Activated CD8-positive, alpha-beta memory T cell treated with anti-CD3 and anti-CD28 coated beads, Interleukin-2, amount 50 U/mL, for 4 hours (primary cell): ENCODE data around the gene DIP2C.
"Not testable (repeated sequence)": the region's sequence is repeated elsewhere in the genome, so short reads cannot be mapped to it uniquely, and the experiment has no call there.

Experiments used
- DNase-seq: peaks from one replicate; pipeline ENCODE4 v3.0.0-alpha.2; 2020

The DIP2C gene

GRCh38 chr10:689452-690371, at the start of gene DIP2C:
TSS of gene DIP2C (minus strand) at chr10:689668. CDS start at chr10:689578, 90 bp downstream.
- no peak for DNase-seq

- DNase-seq = no peak
Measured at GRCh38 chr10:734481-734880, 45.0 kb upstream of the DIP2C start.

- no peak for DNase-seq
Measured at GRCh38 chr10:733086-733485, 43.6 kb upstream of the DIP2C start.

GRCh38 chr10:729213-729612, 39.7 kb upstream of the DIP2C start:
- no peak for DNase-seq

GRCh38 chr10:728603-729002, 39.1 kb upstream of the DIP2C start:
- DNase-seq = no peak

- DNase-seq = no peak
Measured at GRCh38 chr10:727162-727790, 37.8 kb upstream of the DIP2C start.

GRCh38 chr10:725786-726185, 36.3 kb upstream of the DIP2C start:
- DNase-seq = no peak

- DNase-seq = no peak
Measured at GRCh38 chr10:725302-725701, 35.8 kb upstream of the DIP2C start.

- DNase-seq = no peak
Measured at GRCh38 chr10:723973-724372, 34.5 kb upstream of the DIP2C start.

- DNase-seq = no peak
Measured at GRCh38 chr10:722281-723060, 33.0 kb upstream of the DIP2C start.

GRCh38 chr10:718143-718700, 28.8 kb upstream of the DIP2C start:
- no peak for DNase-seq

GRCh38 chr10:717458-717857, 28.0 kb upstream of the DIP2C start:
- no peak for DNase-seq

- DNase-seq = no peak
Measured at GRCh38 chr10:716821-717220, 27.4 kb upstream of the DIP2C start.

GRCh38 chr10:714214-714613, 24.7 kb upstream of the DIP2C start:
- DNase-seq = no peak

- DNase-seq = no peak
Measured at GRCh38 chr10:712575-712974, 23.1 kb upstream of the DIP2C start.

- no peak for DNase-seq
Measured at GRCh38 chr10:712089-712488, 22.6 kb upstream of the DIP2C start.

- DNase-seq = no peak
Measured at GRCh38 chr10:707861-708260, 18.4 kb upstream of the DIP2C start.

- no peak for DNase-seq
Measured at GRCh38 chr10:707456-707855, 18.0 kb upstream of the DIP2C start.

GRCh38 chr10:703118-703517, 13.7 kb upstream of the DIP2C start:
- DNase-seq = no peak

- not testable (repeated sequence) for DNase-seq
Measured at GRCh38 chr10:700183-700582, 10.7 kb upstream of the DIP2C start.

GRCh38 chr10:697097-697875, 7.8 kb upstream of the DIP2C start:
- DNase-seq = no peak

- DNase-seq = no peak
Measured at GRCh38 chr10:695396-695795, 5.9 kb upstream of the DIP2C start.
